ENCODE data around the gene LRTM2.

LRTM2 gene

GRCh38 chr12:1870998-1871917, 50.9 kb downstream of the LRTM2 start:
- DNase-seq, result no peak

DNA sequence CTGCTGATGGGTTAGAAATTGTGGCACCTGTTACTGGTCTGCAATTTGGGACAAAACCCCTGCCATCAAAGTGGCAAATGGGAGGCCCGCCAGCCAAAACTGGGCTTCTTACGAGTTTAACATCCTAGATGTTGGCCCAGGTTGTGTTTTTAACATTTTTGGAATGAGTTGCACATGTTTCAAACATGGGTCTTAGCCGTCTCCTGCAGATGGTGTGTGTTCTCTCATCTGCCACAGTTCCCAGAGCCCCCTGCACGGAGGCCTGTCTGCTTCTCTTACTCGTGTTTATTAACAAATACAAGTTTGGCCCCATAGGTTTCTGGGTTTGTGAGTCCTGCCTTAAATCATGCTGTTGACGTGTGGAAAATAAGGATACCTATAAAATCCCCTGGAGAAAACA, 51.6 kb downstream of the LRTM2 start:
- DNase-seq, result no peak

- DNase-seq, result no peak
These were observed 52.1 kb downstream of the LRTM2 start for GRCh38 chr12:1872448-1872847.

DNA sequence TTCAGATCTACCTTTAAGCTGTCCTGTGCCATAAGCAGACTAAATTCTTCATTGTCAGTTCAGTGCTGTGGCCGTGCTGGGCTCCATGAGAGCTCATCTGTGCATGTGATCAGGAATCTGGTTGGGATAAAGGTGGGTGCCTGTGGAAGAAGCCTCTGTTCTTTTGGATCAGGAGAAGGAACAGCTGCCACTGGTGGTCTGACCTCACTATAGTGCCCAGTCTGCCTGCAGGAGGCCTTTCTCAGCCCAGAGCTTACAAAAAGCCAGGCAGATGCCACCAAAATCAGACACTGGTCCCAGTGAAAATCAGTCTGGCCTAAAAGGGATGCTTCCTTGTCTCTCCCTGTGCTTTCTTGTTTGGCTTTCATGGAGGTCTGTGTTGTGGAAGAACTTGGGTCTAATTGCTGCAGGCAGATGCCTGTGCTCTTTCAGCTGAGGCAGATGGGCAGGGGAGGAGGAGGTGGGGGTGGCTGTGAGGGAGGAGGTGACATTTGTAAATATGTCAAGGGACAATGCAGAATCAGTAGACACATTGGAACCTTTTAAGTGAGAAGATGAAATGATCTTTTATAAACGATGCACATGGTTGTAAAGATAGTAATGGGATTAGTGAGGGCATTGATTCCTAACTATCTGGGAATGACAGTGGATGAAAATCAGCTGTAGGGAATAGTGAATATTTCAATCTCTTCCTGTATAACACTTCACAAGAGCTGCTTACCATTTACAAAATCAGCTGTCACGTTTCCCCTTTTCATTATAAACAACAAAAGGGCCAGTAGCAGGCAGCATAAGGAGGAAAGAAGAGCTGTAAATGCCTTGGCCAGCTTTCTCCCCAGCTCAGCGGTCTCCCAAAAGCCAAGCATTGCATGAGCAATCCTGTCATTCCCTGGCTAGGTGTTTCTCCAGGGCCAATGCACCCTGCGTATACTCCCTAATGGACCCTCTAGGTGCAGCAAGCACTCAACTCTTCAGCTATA, 53.5 kb downstream of the LRTM2 start:
- no peak for DNase-seq

DNA sequence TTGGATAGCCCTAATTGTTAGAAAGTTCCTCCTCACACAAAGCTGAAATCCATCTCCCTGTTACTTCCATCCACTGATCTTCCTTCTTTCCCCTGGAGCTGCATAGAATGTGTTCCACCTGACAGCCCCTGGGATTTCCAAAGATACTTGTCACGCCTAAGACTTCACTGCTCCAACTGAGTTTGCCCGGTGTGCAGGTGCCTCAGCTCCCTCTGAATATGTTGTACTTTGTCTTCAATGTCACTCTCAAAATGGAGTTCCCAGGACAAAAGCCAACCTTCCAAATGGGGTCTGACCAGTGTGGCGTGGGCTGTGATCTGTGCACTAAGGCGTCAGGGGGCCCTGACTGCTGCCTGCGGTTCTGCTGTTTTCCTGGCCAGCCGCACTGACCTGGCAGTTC, 55.2 kb downstream of the LRTM2 start:
- no peak for DNase-seq

DNA sequence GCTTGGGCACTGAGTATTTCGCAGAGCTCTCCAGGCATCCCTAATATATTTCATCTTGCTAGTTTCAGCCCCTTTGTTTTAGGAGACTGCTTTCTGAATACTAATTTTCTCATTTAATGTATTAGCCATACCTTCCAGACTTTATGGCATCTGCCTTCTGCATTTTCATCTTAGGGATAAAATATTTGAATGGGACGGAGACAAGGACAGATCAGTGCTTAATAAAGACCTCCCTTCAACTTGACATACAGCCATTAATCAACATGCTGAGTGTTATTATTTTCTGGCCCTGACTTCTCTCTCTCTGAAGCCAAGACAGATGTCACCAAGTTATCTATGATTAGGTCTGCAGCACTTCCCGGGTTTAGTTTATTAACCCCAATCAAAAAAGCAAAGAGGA, 55.7 kb downstream of the LRTM2 start:
- no peak for DNase-seq

DNA sequence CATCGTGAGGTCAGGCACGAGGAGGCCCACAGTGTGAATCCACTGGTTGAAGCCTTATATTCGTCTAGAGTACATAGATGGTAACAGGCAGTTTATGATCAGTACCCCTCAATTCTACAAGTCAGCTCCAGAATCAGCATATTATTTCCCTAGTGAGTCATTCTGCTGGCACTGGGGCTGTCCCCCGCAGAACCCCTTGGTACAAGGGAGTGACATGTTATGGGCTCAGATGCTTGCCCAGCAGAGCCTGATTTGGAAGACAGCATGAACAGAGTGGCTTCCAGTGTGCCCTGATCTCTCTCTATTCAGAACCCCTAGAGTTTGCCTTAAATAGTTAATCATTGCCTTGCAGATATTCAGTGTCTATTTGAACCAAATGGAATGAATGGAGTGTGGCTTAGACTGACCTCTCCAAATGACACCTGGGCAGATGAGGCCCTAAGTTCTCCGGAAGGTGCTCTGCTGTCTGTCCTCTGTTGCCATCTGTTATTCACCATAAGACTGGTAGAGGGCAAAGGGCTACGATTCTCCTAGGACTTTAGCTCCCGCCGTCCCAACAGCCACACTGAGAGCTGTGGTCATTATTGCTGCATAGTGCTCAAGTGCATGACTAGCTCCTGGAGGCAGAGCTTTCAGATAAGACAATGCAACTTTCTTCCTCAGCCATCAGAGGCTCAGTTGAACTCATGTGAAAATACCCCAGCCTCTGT, 57.0 kb downstream of the LRTM2 start:
- no peak for DNase-seq

DNA sequence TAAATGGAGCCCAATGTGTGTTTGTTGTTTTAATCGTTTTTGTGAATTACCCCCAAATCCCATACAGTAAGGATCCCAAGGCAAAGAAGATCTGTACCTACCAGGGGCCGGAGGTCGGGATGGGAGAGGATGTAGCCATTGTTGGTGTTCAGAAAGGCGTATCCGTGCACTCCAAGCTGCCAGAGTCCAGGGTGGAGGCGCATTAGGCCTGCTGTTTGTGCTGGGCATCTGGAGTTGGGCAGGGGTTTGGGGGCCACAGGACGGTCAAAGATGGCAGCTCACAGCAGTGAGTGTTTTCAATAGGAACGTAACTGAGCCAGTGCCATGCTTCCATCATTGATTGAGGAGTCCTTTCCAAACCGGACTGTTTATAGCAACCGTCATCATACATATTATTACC, 57.8 kb downstream of the LRTM2 start:
- no peak for DNase-seq

DNA sequence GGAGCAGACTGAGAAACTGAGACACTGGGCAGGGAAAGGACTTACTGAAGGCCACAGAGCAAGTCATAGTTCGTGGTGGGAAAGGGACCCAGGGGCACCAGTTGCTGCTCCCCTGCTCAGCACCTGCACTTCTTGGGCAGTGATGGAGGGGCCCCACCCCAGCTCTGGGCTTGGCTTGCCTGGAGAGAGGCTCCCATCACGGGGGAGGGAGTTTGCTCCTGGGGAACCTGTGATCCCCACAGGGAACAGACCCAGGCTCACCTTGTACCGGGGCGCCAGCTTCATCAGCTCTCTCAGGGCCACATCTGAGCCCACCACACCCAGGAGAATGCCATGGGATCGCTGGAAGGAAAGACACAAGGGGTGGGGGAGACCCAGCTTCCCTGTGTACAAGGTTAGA, 58.3 kb downstream of the LRTM2 start:
- no peak for DNase-seq

- no peak for DNase-seq
These were observed 59.3 kb downstream of the LRTM2 start for GRCh38 chr12:1879633-1880032.

GRCh38 chr12:1880153-1880845, 59.9 kb downstream of the LRTM2 start:
- no peak for DNase-seq

- DNase-seq, result no peak
These were observed 60.5 kb downstream of the LRTM2 start for GRCh38 chr12:1880876-1881275.

- DNase-seq, result no peak
These were observed 60.9 kb downstream of the LRTM2 start for GRCh38 chr12:1881301-1881700.

DNA sequence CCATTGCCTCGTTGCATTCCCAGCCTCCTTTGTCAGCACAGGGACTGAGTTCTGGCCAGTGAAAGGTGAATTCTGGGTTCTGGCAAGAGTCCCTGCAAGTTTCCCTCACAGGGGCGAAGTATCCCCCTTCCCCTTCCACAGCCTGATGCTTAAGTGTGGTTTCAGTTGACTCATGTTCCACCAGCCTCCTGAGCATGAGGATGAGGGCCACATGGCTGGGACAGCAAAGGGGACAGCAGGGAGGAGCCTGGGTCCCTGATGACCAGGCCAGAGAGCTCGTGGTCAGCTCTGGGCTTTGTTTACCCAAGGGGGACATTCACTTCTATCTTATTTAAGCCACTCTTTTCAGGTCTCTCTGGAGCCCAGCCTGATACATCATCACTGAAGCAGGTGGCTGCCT, 61.6 kb downstream of the LRTM2 start:
- DNase-seq, result no peak

- no peak for DNase-seq
These were observed 62.0 kb downstream of the LRTM2 start for GRCh38 chr12:1882405-1882804.

- no peak for DNase-seq
These were observed 62.6 kb downstream of the LRTM2 start for GRCh38 chr12:1882850-1883470.

DNA sequence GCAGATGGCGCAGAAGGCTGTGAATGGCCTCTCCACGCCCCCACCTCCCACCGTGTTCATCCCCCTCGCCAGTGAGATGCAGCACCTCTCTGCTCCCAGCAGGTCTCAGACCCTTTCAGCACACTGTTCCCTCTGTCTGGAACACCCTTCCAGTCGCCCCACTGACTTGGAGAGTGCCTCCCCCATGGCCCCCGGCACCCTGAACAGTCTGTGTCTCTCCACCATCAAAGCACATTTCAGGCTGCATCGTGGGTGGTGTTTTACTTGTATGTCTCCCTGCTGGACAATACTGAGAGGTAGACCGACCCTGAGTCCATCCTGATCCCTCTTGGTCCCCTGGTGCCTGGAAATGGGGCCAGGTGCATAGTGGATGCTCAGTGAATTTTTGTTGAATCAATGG, 63.1 kb downstream of the LRTM2 start:
- DNase-seq, result no peak

DNA sequence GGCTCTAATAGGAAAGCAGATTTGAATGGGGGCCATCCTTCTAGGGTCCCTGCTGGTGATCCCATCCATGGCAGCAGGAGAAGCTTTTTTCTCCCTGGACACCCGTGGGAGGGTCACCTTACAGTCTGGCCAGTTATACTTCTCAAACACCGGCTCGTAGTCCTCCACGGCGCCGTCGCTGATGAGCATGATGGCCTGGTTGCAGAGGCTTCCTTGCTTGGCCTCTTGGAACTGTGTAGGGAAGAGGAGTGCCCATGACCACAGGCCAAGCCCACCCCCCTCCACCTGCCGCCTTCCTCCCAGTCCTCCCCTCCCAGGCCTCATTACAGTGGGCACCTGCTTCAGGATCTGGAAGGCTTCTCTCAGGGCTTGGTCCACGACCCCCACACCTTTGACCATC, 64.3 kb downstream of the LRTM2 start:
- DNase-seq, result no peak

- DNase-seq, result no peak
These were observed 64.8 kb downstream of the LRTM2 start for GRCh38 chr12:1885082-1885596.

GRCh38 chr12:1885599-1886245, 65.4 kb downstream of the LRTM2 start:
- DNase-seq, result no peak

All from activated CD4-positive, CD25-positive, alpha-beta regulatory T cell treated with anti-CD3 and anti-CD28 coated beads, Interleukin-2, amount 50 U/mL, for 72 hours (primary cell).